Measurements from ENCODE around the gene UCP3.
"Not testable (repeated sequence)": the region's sequence is repeated elsewhere in the genome, so short reads cannot be mapped to it uniquely, and the experiment has no call there.

- TF ChIP-seq, protein P1, sequence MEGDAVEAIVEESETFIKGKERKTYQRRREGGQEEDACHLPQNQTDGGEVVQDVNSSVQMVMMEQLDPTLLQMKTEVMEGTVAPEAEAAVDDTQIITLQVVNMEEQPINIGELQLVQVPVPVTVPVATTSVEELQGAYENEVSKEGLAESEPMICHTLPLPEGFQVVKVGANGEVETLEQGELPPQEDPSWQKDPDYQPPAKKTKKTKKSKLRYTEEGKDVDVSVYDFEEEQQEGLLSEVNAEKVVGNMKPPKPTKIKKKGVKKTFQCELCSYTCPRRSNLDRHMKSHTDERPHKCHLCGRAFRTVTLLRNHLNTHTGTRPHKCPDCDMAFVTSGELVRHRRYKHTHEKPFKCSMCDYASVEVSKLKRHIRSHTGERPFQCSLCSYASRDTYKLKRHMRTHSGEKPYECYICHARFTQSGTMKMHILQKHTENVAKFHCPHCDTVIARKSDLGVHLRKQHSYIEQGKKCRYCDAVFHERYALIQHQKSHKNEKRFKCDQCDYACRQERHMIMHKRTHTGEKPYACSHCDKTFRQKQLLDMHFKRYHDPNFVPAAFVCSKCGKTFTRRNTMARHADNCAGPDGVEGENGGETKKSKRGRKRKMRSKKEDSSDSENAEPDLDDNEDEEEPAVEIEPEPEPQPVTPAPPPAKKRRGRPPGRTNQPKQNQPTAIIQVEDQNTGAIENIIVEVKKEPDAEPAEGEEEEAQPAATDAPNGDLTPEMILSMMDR (IDR thresholded peaks at IDR 0.05) = not testable (repeated sequence)
- TF ChIP-seq POLR2A (IDR thresholded peaks at IDR 0.05) = not testable (repeated sequence)
Observed at GRCh38 chr11:73985661-73986060, 23.2 kb downstream of the UCP3 start.
